Measurements from ENCODE around the gene PARD3B.

- TF ChIP-seq CTCF (conservative IDR thresholded peaks at IDR 0.05) (no peak), EZH2 (IDR thresholded peaks at IDR 0.05; ENCODE audit: low read depth) (no peak)
Observed at GRCh38 chr2:205660521-205661124, 1115.3 kb downstream of the PARD3B start.

Data from PC-9 (cell line).